H9 (cell line): ENCODE results near the gene SCNN1B. TPM values are rescaled to one million over a fixed set of nuclear protein-coding genes. Genes with fewer than 3 reads are reported as not detected.

ENCODE experiments used
- DNase-seq: peaks from one replicate; pipeline ENCODE4 v3.0.0-alpha.2; 2017
- H2AFZ ChIP-seq: one replicate; pipeline ENCODE4 v1.6.1; 2013; ENCODE audit warnings: mild to moderate bottlenecking, low read length, control low read depth, moderate library complexity
- H2AK5ac ChIP-seq: 2 replicates; pipeline ENCODE4 v1.6.1; 2013; ENCODE audit warnings: low read length, control low read depth, mixed read lengths; ENCODE audit not compliant: insufficient read length
- H2BK120ac ChIP-seq: one replicate; pipeline ENCODE4 v1.6.1; 2013; ENCODE audit warnings: low read depth, mild to moderate bottlenecking, low read length, control low read depth, inconsistent platforms; ENCODE audit not compliant: poor library complexity, severe bottlenecking
- H2BK12ac ChIP-seq: 2 replicates; pipeline ENCODE4 v1.6.1; 2013; ENCODE audit warnings: low read length, control low read depth, mixed read lengths, low read depth; ENCODE audit not compliant: insufficient read length
- H2BK15ac ChIP-seq: 2 replicates; pipeline ENCODE4 v1.6.1; 2013; ENCODE audit warnings: low read depth, low read length, control low read depth
- H2BK20ac ChIP-seq: one replicate; pipeline ENCODE4 v1.6.1; 2013; ENCODE audit warnings: low read depth, mild to moderate bottlenecking, low read length, control low read depth, inconsistent platforms; ENCODE audit not compliant: poor library complexity, severe bottlenecking
- H2BK5ac ChIP-seq: 2 replicates; pipeline ENCODE4 v1.6.1; 2013; ENCODE audit warnings: low read length, control low read depth, mixed read lengths; ENCODE audit not compliant: insufficient read length
- H3K14ac ChIP-seq: 2 replicates; pipeline ENCODE4 v1.6.1; 2013; ENCODE audit warnings: low read length, control low read depth; ENCODE audit not compliant: insufficient read depth
- H3K18ac ChIP-seq: 2 replicates; pipeline ENCODE4 v1.6.1; 2013; ENCODE audit warnings: low read depth, mild to moderate bottlenecking, mixed read lengths, low read length, control low read depth; ENCODE audit not compliant: insufficient read length
- H3K23ac ChIP-seq: 2 replicates; pipeline ENCODE4 v1.6.1; 2013; ENCODE audit warnings: low read length, control low read depth, mixed read lengths, low read depth; ENCODE audit not compliant: insufficient read length
- H3K23me2 ChIP-seq: 2 replicates; pipeline ENCODE4 v1.6.1; 2013; ENCODE audit warnings: low read depth, mild to moderate bottlenecking, mixed read lengths, low read length, control low read depth; ENCODE audit not compliant: insufficient read length, poor library complexity, severe bottlenecking
- H3K27ac ChIP-seq: 2 replicates; pipeline ENCODE4 v1.5.1; 2013; ENCODE audit warnings: low read length, control low read depth, mixed read lengths, low read depth; ENCODE audit not compliant: insufficient read length
- H3K27me3 ChIP-seq: 2 replicates; pipeline ENCODE4 v1.6.1; 2013; ENCODE audit warnings: low read length, control low read depth, inconsistent platforms; ENCODE audit not compliant: insufficient read depth
- H3K4ac ChIP-seq: 2 replicates; pipeline ENCODE4 v1.6.1; 2013; ENCODE audit warnings: low read depth, mild to moderate bottlenecking, control low read depth, inconsistent platforms, low read length, moderate library complexity
- H3K4me1 ChIP-seq: 2 replicates; pipeline ENCODE4 v1.6.1; 2013; ENCODE audit warnings: low read length, control low read depth, inconsistent platforms; ENCODE audit not compliant: insufficient read depth
- H3K4me2 ChIP-seq: 2 replicates; pipeline ENCODE4 v1.6.1; 2013; ENCODE audit warnings: low read length, control low read depth, mixed read lengths; ENCODE audit not compliant: insufficient read length, insufficient read depth
- H3K56ac ChIP-seq: 2 replicates; pipeline ENCODE4 v1.6.1; 2013; ENCODE audit warnings: low read depth, mild to moderate bottlenecking, mixed read lengths, low read length, control low read depth; ENCODE audit not compliant: insufficient read length
- H3K79me1 ChIP-seq: 2 replicates; pipeline ENCODE4 v1.6.1; 2013; ENCODE audit warnings: low read depth, mild to moderate bottlenecking, moderate library complexity, low read length, control low read depth, inconsistent platforms; ENCODE audit not compliant: insufficient read depth, poor library complexity, severe bottlenecking
- H3K79me2 ChIP-seq: 2 replicates; pipeline ENCODE4 v1.6.1; 2013; ENCODE audit warnings: low read length, control low read depth, inconsistent platforms; ENCODE audit not compliant: insufficient read depth
- H3K9ac ChIP-seq: 2 replicates; pipeline ENCODE4 v1.6.1; 2013; ENCODE audit warnings: low read length, control low read depth, mixed read lengths; ENCODE audit not compliant: insufficient read length; ENCODE audit errors: extremely low read depth
- H3K9me3 ChIP-seq: one replicate; pipeline ENCODE4 v1.6.1; 2013; ENCODE audit warnings: low read depth, low read length, inconsistent platforms; ENCODE audit not compliant: control insufficient read depth
- H3T11ph ChIP-seq: one replicate; pipeline ENCODE4 v1.6.1; 2013; ENCODE audit warnings: mild to moderate bottlenecking, low read length, control low read depth, inconsistent platforms
- H4K20me1 ChIP-seq: one replicate; pipeline ENCODE4 v1.6.1; 2013; ENCODE audit not compliant: control insufficient read depth, insufficient read length, insufficient read depth
- H4K5ac ChIP-seq: 2 replicates; pipeline ENCODE4 v1.6.1; 2013; ENCODE audit warnings: low read depth, mild to moderate bottlenecking, mixed read lengths, low read length, control low read depth; ENCODE audit not compliant: insufficient read length
- H4K8ac ChIP-seq: replicated peaks from 2 replicates; pipeline ENCODE4 v1.6.1; 2013; ENCODE audit warnings: low read length, control low read depth, mixed read lengths, low read depth; ENCODE audit not compliant: insufficient read length
- H4K91ac ChIP-seq: 2 replicates; pipeline ENCODE4 v1.6.1; 2013; ENCODE audit warnings: low read depth, mild to moderate bottlenecking, moderate library complexity, mixed read lengths, low read length, control low read depth; ENCODE audit not compliant: insufficient read length
- H3K27ac Mint-ChIP-seq, 3 experiments: 2 replicates in 2 of 3; 3 replicates in 1 of 3; pipeline ENCODE4 v1.8.0; 2020 to 2021; ENCODE audit warnings: mixed read lengths in 3 of 3, mild to moderate bottlenecking in 1 of 3, moderate library complexity in 1 of 3
- H3K27me3 Mint-ChIP-seq: 2 replicates; pipeline ENCODE4 v1.8.0; 2021; ENCODE audit warnings: low read depth, mild to moderate bottlenecking, moderate library complexity, mixed read lengths
- H3K36me3 Mint-ChIP-seq, 3 experiments: 2 replicates in 2 of 3; 3 replicates in 1 of 3; pipeline ENCODE4 v1.8.0; 2020 to 2021; ENCODE audit warnings: low read depth in 3 of 3, mixed read lengths in 3 of 3; ENCODE audit not compliant: insufficient read depth in 1 of 3
- H3K4me1 Mint-ChIP-seq, 2 experiments: 2 replicates each; pipeline ENCODE4 v1.8.0; 2020; ENCODE audit warnings: mixed read lengths in 2 of 2
- H3K4me3 Mint-ChIP-seq, 2 experiments: 2 replicates in 1 of 2; 3 replicates in 1 of 2; pipeline ENCODE4 v1.8.0; 2020 to 2021; ENCODE audit warnings: mild to moderate bottlenecking in 2 of 2, mixed read lengths in 2 of 2, moderate library complexity in 1 of 2
- H3K9me3 Mint-ChIP-seq, 2 experiments: 2 replicates in 1 of 2; 3 replicates in 1 of 2; pipeline ENCODE4 v1.8.0; 2020; ENCODE audit warnings: mild to moderate bottlenecking in 2 of 2, mixed read lengths in 2 of 2, moderate library complexity in 1 of 2
- CTCF ChIP-seq: fragments of 200-600 bp; sonication (generic); conservative IDR thresholded peaks from 3 replicates; pipeline ENCODE4 v1.8.0; 2021; ENCODE audit warnings: antibody characterized with exemption, mild to moderate bottlenecking
- WGBS: extraction: QIAGEN DNeasy Blood & Tissue Kit; methylation state at CpG from one replicate; pipeline ENCODE4 v1.1.7; 2013; ENCODE audit warnings: missing lambda C conversion rate, low lambda C conversion rate, mixed read lengths; ENCODE audit not compliant: insufficient read length; ENCODE audit errors: extremely low coverage; 5-methylcytosine and 5-hydroxymethylcytosine counted together
- total RNA-seq: library from RNA; stranded (reverse); gene quantifications from 2 replicates; pipeline ENCODE4 v1.2.1, GENCODE V29; 2021

The SCNN1B gene
- total RNA-seq, 1 experiment from 2014 or later: 0.11 TPM

GRCh38 chr16:23337836-23338550 lies 35.9 kb downstream of the SCNN1B start:
- Histone ChIP-seq H3K56ac (no peak overlapping the region), H2BK12ac (no peak overlapping the region), H3K27ac (no peak overlapping the region), H4K20me1 (no peaks in the 10 kb centered on the region), H3K4ac (no peak overlapping the region), H3K9me3 (no peaks in the 10 kb centered on the region), H2AK5ac (no peak overlapping the region), H2BK5ac (no peak overlapping the region), H3K79me1 (no peaks in the 10 kb centered on the region), H3T11ph (no peak overlapping the region), H2BK120ac (no peak overlapping the region), H3K9ac (no peak overlapping the region), H3K23ac (no peak overlapping the region), H3K4me2 (no peak overlapping the region), H4K91ac (no peak overlapping the region), H2BK20ac (no peak overlapping the region), H3K4me1 (no peaks in the 10 kb centered on the region), H2AFZ (no peak overlapping the region), H3K14ac (no peak overlapping the region), H3K79me2 (no peaks in the 10 kb centered on the region), H3K23me2 (no peaks in the 10 kb centered on the region), H4K5ac (no peak overlapping the region), H3K18ac (no peak overlapping the region), H3K27me3 (no peaks in the 10 kb centered on the region), H2BK15ac (no peak overlapping the region), H4K8ac (no peak overlapping the region)
- no peak for TF ChIP-seq CTCF
- DNase-seq: no peak
- H3K4me1 Mint-ChIP-seq: peaks cover 10 to 11% of the 10 kb centered on the region in 2 experiments
- H3K36me3 Mint-ChIP-seq: no peaks in the 10 kb centered on the region
- no peak overlapping the region for H3K4me3 Mint-ChIP-seq
- H3K27me3 Mint-ChIP-seq: no peaks in the 10 kb centered on the region
- no peak overlapping the region for H3K27ac Mint-ChIP-seq
- H3K9me3 Mint-ChIP-seq: no peaks in the 10 kb centered on the region
- WGBS: no CpG with 5 or more reads among the region's 5 CpGs
